Activated T-cell treated with anti-CD3 and anti-CD28 coated beads for 24 hours (primary cell): ENCODE measurements around the gene TBC1D14.

ENCODE experiments used
- DNase-seq: peaks from one replicate; pipeline ENCODE4 v3.0.0-alpha.2; 2020; ENCODE audit warnings: low read depth

Gene TBC1D14, protein sequence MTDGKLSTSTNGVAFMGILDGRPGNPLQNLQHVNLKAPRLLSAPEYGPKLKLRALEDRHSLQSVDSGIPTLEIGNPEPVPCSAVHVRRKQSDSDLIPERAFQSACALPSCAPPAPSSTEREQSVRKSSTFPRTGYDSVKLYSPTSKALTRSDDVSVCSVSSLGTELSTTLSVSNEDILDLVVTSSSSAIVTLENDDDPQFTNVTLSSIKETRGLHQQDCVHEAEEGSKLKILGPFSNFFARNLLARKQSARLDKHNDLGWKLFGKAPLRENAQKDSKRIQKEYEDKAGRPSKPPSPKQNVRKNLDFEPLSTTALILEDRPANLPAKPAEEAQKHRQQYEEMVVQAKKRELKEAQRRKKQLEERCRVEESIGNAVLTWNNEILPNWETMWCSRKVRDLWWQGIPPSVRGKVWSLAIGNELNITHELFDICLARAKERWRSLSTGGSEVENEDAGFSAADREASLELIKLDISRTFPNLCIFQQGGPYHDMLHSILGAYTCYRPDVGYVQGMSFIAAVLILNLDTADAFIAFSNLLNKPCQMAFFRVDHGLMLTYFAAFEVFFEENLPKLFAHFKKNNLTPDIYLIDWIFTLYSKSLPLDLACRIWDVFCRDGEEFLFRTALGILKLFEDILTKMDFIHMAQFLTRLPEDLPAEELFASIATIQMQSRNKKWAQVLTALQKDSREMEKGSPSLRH

DNA sequence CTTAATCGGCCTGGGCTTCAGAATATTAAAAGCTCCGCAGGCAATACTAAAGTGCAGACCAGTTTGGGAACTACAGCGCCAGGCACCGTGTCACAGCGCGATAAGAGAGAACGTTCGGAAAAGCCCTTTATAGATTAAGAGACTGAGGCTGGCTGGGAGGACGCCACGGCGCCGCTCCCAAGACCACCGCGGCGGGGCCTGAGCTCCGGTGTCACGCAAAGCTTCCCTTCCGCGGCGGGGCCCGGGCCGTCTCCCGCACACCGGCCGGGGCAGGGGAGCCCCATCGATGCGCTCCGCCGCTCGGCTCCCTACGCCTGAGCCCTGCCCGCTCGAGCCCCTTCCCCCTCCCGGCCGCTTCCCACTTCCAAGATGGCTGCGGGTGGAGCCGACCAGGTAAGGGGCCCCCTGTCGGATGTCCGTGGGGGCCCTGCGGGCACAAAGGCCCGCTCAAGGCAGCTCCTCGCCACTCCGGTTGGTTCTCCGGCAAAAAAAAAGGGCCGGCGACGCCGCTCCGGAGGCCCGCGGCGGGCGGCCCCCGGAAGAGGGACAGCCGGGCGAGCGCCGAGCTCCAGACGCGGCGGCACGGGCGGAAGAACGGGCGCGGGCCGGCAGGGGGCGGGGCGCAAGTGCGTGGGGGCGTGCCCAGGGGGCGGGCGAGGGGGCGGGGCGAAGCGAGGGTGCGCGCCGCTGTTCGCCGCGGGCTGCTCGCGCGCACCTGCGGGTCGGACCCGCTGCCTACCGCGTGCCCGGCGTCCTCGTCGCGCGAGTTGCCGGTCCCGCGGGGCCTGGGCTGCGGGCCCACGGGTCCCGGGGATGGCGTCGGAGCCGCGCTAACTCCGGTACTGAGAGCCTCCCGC is at the start of gene TBC1D14:
Gene TBC1D14, plus strand, starts transcription at position 714 of the 857 bp plus-strand sequence. CDS start 13,564 bp downstream, outside the sequence.
- DNase-seq, result peak; percentile 78

DNA sequence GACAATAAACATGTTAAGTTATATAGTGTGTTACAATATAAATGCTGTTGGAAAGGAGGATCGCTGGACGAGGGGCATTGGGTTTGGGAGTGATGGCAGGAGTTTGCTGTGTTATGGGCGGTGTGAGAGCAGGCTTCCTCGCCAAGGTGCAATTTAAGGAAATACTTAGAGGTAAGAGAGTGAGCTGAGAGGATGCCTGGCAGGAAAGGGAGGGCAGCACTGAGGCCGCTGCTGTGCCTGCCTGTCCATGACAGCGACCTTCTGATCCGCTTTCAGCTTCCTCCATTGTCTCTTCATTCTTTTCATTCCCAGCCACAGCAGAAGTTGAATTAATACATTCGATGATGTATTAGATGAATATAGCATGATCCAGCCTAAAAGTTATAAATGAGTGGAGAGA is 41.2 kb upstream of the TBC1D14 start:
- no peak for DNase-seq

DNA sequence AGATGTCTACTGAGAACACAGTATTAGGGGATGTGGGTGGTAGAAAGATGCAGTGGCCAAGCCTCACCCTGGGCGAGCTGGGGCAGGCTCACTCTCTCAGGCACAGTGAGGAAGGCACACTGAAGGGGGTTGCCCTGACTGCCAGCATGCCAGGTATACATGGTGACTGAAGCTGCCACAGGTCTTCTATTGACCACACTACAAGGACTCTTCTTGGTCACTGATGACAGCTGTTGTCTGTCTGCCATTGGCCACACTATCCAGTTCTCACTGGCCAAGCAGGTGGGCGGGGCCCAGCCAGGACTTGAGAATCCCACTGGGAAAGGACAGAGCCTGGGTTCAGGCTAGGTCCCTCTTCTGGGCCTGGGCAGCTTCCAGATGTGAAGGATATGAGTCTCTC is 39.7 kb upstream of the TBC1D14 start:
- no peak for DNase-seq

DNA sequence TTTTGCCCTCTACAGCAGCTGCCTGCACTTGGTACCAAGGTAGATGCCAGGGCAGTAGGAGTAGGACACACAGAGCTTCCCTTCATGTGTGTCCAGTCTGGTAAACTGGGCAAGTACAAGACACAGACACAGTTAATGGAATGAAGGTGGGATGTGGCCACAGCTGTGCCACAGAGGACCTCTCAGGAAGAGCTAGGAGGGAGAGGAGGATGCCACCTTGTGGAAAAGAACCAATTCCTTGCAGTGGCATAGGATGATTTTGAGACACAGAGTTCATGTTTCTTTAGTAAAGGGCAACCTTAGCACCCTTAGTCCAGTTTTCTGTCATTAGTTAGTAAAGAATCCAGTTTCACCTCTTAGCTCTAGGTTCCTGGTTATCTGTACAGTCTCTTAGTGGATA is 36.3 kb upstream of the TBC1D14 start:
- no peak for DNase-seq

DNA sequence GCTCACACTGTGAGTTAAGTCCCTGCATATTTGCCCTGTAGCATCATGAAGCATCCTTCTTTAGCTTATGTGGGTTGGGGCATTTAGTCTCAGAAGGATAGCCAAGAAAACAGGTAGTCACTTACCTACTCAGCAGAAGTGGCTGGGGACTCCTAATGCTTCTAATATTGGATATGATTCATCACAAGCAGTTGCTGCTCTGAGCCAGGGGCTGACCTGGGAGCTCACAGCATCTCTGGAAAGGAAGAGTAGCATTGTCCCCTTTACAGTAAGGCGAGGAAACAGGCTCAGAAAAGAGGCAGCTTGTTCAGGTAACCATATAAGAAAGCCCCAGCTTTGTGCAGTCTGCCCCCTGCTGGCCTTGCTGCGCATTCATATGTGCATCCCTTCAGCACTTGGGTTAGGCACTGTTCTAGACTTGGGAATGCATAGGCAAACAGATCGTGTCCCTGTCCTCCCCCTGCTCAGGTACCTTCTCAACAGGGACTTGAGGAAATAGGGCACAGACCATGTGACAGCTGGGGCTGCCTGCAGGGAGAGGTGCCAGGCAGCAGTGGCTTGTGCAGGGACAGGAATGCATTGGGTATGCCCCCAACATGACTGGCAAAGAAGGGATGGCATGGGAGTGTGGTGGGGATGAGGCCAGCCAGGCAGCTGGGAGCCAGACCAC is 35.7 kb upstream of the TBC1D14 start:
- peak; percentile 64 for DNase-seq

DNA sequence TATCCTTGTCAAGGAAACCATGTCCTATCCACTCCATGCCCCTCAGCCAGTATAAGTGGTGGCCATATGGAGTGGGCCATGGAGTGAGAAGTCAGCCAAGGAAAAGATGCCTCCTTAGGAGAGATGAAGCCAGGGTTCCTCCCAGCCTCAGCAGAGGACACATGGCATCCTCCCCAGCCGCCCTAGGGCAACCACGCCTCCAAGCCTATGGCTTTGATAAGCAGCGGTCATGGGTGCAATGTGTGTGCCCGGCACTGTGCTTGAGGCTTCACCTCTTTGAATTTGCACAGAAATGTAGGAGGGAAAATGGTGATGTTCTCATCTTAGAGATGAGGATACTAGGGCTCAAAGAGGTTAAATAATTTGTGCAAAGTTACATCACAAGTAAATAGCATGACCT is 34.6 kb upstream of the TBC1D14 start:
- DNase-seq, result no peak

DNA sequence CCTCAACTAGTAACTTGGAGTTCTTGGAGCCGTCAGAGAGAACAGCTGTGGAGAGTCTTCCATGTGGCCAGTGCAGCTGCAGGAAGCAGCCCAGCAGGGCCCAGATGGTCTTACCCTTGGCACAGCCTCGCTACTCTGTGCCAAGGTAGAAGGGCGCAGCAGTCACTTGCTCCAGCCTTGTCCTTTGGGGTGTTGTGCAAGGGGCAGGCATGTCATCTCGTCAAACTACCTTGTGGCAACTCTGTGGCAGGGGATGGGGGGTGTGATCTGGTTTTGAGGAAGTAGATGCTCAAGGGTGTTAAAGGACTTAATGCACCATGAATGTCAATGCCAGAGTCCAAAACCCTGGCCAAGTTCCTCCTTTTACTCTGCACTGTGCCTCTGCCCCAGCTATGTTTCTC is 34.2 kb upstream of the TBC1D14 start:
- no peak for DNase-seq

DNA sequence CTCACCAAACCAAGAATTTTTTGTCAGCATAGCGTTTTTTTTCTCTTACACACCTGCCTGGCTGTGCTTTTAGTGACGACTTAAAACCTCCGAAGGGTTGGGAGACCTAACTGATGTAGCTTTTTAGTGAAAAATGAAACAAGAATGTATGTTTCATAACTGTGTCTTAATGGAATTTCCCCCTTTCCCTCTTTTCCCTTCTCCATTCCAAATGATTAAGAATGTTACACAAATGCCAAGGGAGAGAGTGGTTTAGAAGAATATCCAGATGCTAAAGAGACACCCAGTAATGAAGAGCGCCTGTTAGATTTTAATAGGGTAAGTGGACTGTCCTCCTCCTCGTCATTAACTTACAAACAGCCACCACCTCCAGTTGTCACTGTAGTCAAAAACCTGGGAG is 33.2 kb upstream of the TBC1D14 start:
- no peak for DNase-seq

DNA sequence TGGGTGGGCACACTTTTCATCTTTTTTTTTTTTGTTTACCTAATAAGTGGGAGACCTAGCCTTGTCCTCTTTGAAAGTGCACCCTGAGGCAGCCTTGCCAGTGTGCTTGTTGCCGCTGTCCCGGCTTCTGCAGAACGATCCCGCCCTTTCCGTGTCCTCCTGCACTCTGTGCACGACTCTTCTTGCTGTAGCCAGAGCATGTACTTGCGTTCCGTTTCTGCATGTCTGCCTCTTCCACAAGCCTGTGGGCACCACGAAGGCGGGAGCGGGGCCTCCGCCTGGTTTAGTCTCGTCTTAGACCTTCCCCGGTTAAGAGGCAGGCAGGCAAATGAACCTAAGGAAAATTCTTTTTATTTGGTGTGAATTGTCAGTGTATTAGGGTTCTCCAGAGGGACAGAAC is 32.6 kb upstream of the TBC1D14 start:
- no peak for DNase-seq

DNA sequence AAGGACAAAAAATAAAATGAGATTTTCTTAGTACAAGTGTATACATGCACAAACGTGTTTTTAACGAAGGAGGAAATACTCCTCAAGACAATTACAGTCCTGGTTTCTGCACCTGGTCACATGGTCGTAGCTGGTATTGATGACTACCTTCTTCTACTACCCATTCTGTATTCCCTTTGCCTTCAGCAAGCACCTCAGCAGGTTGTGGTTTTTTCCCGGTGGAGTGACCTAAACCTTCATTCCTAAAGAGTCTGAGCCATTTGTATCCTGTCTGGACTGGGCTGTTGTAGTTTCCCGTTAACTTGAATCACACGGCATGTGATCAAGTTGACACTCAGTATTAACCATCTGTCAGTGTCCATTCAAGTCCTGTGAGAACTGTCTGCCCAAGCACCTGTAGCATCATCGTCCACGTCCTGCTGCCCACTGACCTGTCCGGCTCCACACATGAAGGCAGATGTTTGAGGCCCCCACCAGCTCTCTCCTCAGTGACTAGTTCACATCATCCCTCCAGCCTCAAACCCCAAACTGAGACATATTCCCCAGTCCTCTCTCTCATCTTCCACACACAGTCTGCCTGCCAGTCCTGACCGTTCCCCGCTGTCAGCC is 31.1 kb upstream of the TBC1D14 start:
- no peak for DNase-seq

DNA sequence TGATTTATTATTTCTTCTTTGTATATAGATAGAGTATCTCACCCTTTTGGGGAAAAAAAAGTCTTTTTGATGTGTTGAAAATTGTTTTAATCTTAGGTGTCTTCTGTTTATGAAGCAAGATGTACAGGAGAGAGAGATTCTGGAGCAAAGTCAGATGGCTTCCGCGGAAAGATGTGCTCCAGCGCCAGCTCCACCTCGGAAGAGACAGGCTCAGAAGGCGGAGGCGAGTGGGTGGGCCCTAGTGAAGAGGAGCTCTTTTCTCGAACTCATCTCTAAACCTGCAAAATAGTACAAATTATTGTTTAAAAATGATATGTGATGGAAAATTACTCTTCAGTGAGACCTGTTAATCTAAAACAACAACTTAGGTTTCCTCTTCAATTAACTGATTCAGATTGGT is 28.9 kb upstream of the TBC1D14 start:
- no peak for DNase-seq

DNA sequence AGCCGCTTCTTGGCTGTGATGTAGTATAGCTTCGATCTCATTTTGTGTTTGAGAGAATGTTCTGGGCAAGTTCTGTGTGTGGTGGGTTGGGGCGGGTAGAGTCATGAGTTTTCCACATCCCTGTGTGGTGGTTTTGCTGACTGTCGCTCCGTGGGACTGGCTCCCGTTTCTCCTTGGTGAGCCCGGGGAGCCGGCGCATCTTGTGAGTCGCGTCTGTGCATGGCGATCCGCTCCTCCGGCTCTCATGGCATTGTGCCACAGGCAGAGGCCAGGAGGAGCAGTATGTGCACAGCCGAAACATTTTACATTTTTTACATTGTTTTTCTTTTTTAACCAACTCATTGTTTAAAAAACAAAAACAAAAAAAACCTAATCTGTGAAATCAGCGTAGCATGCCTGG is 27.7 kb upstream of the TBC1D14 start:
- no peak for DNase-seq

DNA sequence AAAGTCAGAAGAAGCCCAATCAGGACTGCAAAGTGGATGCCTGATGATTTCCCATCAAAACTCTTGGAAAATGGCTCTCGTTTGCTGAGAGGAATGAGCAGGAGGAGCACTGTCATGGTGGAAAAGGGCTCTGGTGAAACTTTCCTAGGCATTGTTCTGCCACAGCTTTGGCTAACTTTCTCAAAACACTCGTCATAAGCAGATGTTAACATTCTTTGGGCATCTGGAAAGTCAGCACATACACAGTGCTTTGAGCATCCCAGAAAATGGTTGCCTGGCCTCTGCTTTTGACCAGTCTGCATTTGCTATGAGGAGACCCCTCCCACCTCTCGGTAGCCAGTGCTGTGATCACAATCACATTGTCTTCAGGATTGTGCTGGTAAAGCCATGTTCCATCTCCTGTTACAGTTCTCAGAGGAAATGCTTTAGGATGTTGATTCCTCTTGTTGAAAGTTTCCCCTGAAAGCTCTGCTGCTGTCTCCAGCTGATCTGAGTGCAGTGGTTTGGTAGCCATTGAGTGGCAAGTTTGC is 25.2 kb upstream of the TBC1D14 start:
- DNase-seq, result no peak

DNA sequence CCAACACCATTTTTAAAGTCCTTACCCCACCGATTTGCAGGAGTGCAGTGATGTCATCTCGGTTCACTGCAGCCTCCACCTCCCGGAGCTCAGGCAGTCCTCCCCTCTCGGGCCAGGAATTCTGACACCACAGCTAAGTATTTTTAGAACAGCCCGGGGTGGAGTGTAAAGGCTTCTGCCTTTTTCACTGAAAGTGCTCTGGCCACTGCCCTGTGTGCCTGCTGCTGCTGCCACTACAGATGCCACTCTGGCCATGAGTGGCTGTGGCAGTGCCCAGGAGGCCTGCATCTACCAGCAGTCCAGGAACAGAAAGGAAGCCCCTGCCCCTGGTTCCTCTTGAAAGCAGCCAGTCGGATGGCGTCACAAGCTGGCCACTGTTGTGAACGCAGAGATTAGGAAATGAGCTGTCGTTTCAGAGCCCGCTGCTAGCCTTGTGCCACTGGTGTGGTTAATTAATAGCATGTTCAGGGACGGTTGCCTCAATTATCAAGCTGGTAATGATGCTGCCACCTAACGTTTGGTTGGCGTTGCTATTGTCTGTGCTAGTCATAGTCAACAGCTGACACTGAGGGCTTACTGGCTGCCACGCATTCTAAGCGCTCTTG is 23.6 kb upstream of the TBC1D14 start:
- no peak for DNase-seq

DNA sequence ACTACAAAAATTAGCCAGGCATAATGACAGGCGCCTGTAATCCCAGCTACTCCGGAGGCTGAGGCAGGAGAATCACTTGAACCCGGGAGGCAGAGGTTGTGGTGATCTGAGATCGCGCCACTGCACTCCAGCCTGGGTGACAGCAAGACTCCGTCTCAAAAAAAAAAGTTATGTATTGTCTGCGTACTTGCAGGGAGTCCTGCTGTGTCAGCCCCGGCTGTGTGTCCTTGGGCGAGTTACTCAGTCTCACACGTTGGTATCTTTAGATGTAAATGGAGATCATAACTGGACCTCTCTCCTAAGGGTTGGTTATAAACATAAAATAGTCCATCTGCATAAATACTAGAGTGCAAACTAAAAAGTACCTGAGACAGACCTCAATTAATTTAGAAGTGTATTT is 22.7 kb upstream of the TBC1D14 start:
- DNase-seq, result no peak

DNA sequence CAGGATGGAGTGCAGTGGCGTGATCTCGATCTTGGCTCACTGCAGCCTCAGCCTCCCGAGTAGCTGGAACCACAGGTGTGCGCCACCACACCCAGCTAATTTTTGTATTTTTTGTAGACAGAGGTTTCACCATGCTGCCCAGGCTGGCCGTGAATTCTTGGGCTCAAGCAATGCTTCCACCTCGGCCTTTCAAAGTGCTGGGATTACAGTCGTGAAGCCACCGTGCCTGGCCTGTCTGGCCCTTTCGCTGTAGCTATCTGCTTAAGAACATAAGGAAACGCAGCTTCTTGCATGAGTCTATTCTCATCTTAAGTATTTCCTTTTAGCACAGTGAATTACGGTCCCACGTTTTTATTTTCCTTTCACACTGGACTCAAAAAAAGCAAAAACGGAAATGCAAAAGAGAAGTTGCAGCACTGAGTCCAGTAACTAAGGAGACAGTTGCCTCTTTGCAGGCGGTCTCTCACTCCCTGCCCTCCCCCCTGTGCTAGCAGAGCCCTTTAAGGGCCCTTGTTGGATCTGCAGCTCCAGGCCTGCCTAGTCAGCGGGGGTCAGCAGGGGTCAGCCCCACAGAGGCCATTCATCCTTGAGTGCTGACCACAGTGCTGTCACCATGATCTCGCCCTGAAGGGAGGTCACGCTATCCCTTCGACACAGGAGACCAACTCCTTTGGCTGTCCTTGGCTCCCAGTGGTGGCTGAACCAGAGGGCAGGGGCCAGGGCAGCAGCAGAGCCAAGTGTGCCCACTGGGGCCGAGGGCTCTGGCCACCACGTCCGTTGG is 21.8 kb upstream of the TBC1D14 start:
- no peak for DNase-seq

DNA sequence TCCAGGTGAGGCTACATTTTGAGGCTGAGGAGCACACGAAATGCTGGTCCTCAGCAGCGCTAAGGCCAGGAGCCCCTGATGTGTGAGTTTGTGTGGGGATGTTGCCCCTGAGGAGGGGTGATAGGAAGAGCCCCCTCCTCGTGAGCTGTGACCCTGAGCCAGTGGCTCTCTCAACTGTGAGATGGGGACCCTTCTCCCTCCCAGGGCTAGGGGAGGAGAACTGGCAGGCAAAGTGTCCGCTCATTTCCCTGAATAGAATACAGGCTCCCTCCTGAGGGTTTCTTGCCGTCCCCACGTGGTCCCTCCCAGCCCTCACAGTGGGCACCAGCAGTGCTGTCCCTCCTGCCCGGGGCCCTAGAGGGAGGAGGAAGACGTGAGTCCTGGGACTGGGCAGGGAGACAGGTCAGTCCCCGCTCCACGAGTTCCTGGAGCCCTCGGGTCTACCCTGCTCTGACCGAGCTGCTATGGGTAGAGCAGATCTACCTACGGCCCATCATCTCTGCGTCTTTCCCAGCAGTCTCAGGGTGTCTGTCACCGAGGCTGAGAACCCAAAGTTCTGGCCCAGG is 21.0 kb upstream of the TBC1D14 start:
- DNase-seq, result no peak

DNA sequence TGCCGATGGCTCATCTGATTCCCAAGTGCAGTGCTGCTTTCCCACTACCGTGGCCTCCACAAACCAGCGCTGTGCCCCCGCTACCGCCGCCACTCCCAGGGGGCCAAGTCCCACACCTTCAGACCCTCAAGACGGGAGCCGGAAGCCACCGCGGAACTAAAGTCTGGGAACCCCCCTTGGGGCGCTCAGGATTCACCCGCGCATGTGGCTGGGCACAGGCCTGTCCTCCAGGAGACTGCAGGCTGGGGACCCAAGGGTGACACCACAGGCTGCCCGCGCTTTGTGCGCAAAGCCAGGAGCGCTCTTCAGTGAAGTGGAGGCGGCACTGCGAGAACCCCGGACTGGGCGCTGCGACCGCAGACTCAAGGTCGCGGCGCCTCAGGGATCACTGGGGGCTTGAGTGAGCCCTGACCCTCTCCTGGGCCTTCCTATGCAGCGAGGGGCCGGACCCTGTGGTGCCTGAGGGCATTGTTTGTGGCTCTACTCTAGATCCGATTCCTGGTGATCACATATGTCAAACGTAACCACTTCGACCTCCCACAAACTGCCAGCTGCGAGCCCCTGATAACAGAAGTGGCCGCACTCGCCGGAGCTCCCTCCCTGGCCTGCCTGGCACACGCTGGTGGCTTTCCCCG is 20.4 kb upstream of the TBC1D14 start:
- DNase-seq, result no peak

DNA sequence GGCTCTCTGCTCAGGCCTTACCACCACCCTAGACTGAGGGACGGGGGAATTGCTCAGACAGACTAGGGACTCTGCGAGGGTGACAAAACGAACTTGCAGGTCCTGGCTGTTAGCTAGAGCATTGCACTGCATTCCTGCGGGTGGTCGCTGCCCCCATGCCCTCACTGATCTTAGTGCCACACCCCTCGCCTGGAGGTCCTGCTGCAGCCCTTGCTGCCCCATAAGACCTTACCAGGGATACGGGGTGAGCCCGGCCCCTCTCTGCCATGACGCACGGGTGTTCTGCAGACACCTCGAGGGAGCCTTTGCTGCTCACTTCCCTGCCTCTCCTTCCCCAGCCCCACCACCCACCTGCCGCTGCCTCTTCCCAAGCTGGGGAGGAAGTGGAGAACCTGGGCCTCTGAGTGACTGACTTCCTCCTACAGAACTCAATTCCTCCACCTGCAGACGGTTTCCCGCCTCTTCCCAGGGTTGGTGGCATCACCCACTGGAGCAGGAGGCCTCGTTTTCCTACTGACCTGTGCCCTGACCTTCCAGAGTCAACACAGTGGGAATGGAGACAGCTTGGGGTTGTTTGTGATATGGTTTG is 19.8 kb upstream of the TBC1D14 start:
- no peak for DNase-seq
